ENCODE results near the gene COX19.

The COX19 gene

GRCh38 chr7:1017586-1018333 is 42.4 kb upstream of the COX19 start:
- peaks cover 13% of the 10 kb centered on the region; the same call in 1 of the 2 replicates for H4K20me1 ChIP-seq (ENCODE audit: insufficient read depth, low read length)

GRCh38 chr7:1016577-1017531 is 41.5 kb upstream of the COX19 start:
- Histone ChIP-seq H3K27ac (ENCODE audit: low read length) (no peak overlapping the region), H3K4me2 (ENCODE audit: insufficient read depth, low read length) (no peak overlapping the region), H3K79me2 (ENCODE audit: insufficient read depth, low read length) (no peaks in the 10 kb centered on the region), H4K20me1 (ENCODE audit: insufficient read depth, low read length) (peaks cover 16% of the 10 kb centered on the region; the same call in 1 of the 2 replicates), H3K9me3 (ENCODE audit: insufficient read depth, low read length, severe bottlenecking) (peaks cover 14% of the 10 kb centered on the region), H2AFZ (ENCODE audit: low read depth, low read length) (no peak overlapping the region), H3K36me3 (ENCODE audit: insufficient read depth, low read length) (no peaks in the 10 kb centered on the region), H3K4me3 (ENCODE audit: low read depth in 1 of 2, low read length in 2 of 2) (no peak overlapping the region), H3K9ac (ENCODE audit: low read depth, low read length) (no peak overlapping the region), H3K4me1 (ENCODE audit: insufficient read depth, low read length) (no peaks in the 10 kb centered on the region), H3K27me3 (ENCODE audit: insufficient read depth, low read length, poor library complexity) (no peaks in the 10 kb centered on the region)
- DNase-seq (no peak), ATAC-seq (ENCODE audit: insufficient read depth, low read depth) (no peak)
- TF ChIP-seq CTCF (IDR thresholded peaks at IDR 0.05; ENCODE audit: borderline replicate concordance, extremely low read depth, low read length, poor library complexity, severe bottlenecking) (no peak), EZH2 (IDR thresholded peaks at IDR 0.05; ENCODE audit: borderline replicate concordance, low read depth, low read length, severe bottlenecking) (no peak)

More at GRCh38 chr7:1017586-1018333, 42.4 kb upstream of the COX19 start:
- no peak for TF ChIP-seq EZH2 (IDR thresholded peaks at IDR 0.05; ENCODE audit: borderline replicate concordance, low read depth, low read length, severe bottlenecking)
- no peak for TF ChIP-seq CTCF (IDR thresholded peaks at IDR 0.05; ENCODE audit: borderline replicate concordance, extremely low read depth, low read length, poor library complexity, severe bottlenecking)
- Histone ChIP-seq H3K79me2 (ENCODE audit: insufficient read depth, low read length) (no peaks in the 10 kb centered on the region), H2AFZ (ENCODE audit: low read depth, low read length) (no peak overlapping the region), H3K4me3 (ENCODE audit: low read depth in 1 of 2, low read length in 2 of 2) (no peak overlapping the region), H3K4me2 (ENCODE audit: insufficient read depth, low read length) (no peak overlapping the region), H3K36me3 (ENCODE audit: insufficient read depth, low read length) (no peaks in the 10 kb centered on the region), H3K4me1 (ENCODE audit: insufficient read depth, low read length) (no peaks in the 10 kb centered on the region), H3K27ac (ENCODE audit: low read length) (no peak overlapping the region), H3K9me3 (ENCODE audit: insufficient read depth, low read length, severe bottlenecking) (peaks cover 16% of the 10 kb centered on the region), H3K27me3 (ENCODE audit: insufficient read depth, low read length, poor library complexity) (no peaks in the 10 kb centered on the region), H3K9ac (ENCODE audit: low read depth, low read length) (no peak overlapping the region)
- ATAC-seq (ENCODE audit: insufficient read depth, low read depth) (no peak), DNase-seq (no peak)

GRCh38 chr7:1015196-1016121 is 40.1 kb upstream of the COX19 start:
- no peaks in the 10 kb centered on the region for H3K79me2 ChIP-seq (ENCODE audit: insufficient read depth, low read length)
- no peak overlapping the region for H3K9ac ChIP-seq (ENCODE audit: low read depth, low read length)
- no peak for DNase-seq
- H3K27ac ChIP-seq (ENCODE audit: low read length): no peak overlapping the region
- no peak overlapping the region for H3K4me2 ChIP-seq (ENCODE audit: insufficient read depth, low read length)
- TF ChIP-seq CTCF (IDR thresholded peaks at IDR 0.05; ENCODE audit: borderline replicate concordance, extremely low read depth, low read length, poor library complexity, severe bottlenecking) (no peak), EZH2 (IDR thresholded peaks at IDR 0.05; ENCODE audit: borderline replicate concordance, low read depth, low read length, severe bottlenecking) (no peak)
- peaks cover 19% of the 10 kb centered on the region for H4K20me1 ChIP-seq (ENCODE audit: insufficient read depth, low read length)
- ATAC-seq (ENCODE audit: insufficient read depth, low read depth): no peak
- no peaks in the 10 kb centered on the region for H3K36me3 ChIP-seq (ENCODE audit: insufficient read depth, low read length)
- H3K9me3 ChIP-seq (ENCODE audit: insufficient read depth, low read length, severe bottlenecking): peaks cover under 1% of the 10 kb centered on the region
- H3K27me3 ChIP-seq (ENCODE audit: insufficient read depth, low read length, poor library complexity): no peaks in the 10 kb centered on the region
- no peak overlapping the region for H2AFZ ChIP-seq (ENCODE audit: low read depth, low read length)
- no peaks in the 10 kb centered on the region for H3K4me1 ChIP-seq (ENCODE audit: insufficient read depth, low read length)
- H3K4me3 ChIP-seq (ENCODE audit: low read depth in 1 of 2, low read length in 2 of 2): no peak overlapping the region
